ENCODE results near the gene CARNS1.

DNA sequence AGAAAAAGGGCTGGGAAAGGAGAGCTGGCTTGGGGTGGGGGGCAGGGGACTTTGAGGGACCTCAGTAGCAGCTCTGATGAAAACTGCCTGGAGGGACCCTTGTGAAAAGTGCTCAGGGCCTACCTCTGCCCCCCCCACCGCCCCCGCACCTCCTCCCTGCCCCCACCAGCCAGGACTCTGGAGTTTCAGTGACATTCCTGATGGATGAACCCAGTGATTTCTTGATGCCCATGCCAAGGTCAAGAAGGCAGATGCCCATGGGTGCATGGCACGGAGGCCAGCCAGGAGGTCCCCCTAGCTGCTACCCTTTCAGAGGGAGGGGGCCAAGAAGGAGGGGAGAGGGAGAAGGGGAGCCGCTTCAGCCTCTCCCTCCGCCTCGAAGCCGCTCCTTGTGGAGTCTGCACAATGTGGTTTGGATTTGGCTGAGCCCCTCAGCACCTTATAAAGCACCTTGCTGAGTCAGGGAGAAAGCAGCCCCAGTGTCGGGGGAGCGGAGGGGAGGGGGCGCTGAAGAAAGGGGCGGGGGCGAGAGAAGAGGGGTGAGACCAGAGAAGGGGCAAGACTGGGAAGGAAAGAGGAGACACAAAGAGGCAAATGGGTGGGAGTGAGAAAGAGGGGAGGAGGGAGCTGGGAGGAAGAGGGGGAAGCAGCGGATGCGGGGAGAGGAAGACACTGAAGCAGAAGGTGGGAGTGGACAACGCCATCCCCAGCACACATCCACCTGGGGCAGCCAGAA, 40.0 kb upstream of the CARNS1 start:
- TF ChIP-seq, protein P1, sequence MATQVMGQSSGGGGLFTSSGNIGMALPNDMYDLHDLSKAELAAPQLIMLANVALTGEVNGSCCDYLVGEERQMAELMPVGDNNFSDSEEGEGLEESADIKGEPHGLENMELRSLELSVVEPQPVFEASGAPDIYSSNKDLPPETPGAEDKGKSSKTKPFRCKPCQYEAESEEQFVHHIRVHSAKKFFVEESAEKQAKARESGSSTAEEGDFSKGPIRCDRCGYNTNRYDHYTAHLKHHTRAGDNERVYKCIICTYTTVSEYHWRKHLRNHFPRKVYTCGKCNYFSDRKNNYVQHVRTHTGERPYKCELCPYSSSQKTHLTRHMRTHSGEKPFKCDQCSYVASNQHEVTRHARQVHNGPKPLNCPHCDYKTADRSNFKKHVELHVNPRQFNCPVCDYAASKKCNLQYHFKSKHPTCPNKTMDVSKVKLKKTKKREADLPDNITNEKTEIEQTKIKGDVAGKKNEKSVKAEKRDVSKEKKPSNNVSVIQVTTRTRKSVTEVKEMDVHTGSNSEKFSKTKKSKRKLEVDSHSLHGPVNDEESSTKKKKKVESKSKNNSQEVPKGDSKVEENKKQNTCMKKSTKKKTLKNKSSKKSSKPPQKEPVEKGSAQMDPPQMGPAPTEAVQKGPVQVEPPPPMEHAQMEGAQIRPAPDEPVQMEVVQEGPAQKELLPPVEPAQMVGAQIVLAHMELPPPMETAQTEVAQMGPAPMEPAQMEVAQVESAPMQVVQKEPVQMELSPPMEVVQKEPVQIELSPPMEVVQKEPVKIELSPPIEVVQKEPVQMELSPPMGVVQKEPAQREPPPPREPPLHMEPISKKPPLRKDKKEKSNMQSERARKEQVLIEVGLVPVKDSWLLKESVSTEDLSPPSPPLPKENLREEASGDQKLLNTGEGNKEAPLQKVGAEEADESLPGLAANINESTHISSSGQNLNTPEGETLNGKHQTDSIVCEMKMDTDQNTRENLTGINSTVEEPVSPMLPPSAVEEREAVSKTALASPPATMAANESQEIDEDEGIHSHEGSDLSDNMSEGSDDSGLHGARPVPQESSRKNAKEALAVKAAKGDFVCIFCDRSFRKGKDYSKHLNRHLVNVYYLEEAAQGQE (IDR thresholded peaks at IDR 0.05; ENCODE audit: borderline replicate concordance), result no peak
- TF ChIP-seq, protein P2, sequence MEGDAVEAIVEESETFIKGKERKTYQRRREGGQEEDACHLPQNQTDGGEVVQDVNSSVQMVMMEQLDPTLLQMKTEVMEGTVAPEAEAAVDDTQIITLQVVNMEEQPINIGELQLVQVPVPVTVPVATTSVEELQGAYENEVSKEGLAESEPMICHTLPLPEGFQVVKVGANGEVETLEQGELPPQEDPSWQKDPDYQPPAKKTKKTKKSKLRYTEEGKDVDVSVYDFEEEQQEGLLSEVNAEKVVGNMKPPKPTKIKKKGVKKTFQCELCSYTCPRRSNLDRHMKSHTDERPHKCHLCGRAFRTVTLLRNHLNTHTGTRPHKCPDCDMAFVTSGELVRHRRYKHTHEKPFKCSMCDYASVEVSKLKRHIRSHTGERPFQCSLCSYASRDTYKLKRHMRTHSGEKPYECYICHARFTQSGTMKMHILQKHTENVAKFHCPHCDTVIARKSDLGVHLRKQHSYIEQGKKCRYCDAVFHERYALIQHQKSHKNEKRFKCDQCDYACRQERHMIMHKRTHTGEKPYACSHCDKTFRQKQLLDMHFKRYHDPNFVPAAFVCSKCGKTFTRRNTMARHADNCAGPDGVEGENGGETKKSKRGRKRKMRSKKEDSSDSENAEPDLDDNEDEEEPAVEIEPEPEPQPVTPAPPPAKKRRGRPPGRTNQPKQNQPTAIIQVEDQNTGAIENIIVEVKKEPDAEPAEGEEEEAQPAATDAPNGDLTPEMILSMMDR (IDR thresholded peaks at IDR 0.05; ENCODE audit: poor library complexity, severe bottlenecking), result no peak
- TF ChIP-seq EZH2 (IDR thresholded peaks at IDR 0.05; ENCODE audit: borderline replicate concordance, insufficient read depth, low read length, poor library complexity, severe bottlenecking) (no peak), MXI1 (conservative IDR thresholded peaks at IDR 0.05; ENCODE audit: poor library complexity, severe bottlenecking) (no peak), POLR2AphosphoS5 (IDR thresholded peaks at IDR 0.05) (no peak), SMC3 (conservative IDR thresholded peaks at IDR 0.05; ENCODE audit: poor library complexity) (no peak), EP300 (conservative IDR thresholded peaks at IDR 0.05; ENCODE audit: poor library complexity, severe bottlenecking) (no peak), RAD21 (conservative IDR thresholded peaks at IDR 0.05) (no peak)

Measured in neural cell (in vitro differentiated cells).